ENCODE measurements around the gene C3orf20. TPM values are rescaled to one million over a fixed set of nuclear protein-coding genes. Genes with fewer than 3 reads are reported as not detected.
"Not testable (repeated sequence)": the region's sequence is repeated elsewhere in the genome, so short reads cannot be mapped to it uniquely, and the experiment has no call there.

C3orf20 gene
- total RNA-seq, 4 donors from 2014 or later, result 0.11 to 0.46 TPM; not detected in 2

DNA sequence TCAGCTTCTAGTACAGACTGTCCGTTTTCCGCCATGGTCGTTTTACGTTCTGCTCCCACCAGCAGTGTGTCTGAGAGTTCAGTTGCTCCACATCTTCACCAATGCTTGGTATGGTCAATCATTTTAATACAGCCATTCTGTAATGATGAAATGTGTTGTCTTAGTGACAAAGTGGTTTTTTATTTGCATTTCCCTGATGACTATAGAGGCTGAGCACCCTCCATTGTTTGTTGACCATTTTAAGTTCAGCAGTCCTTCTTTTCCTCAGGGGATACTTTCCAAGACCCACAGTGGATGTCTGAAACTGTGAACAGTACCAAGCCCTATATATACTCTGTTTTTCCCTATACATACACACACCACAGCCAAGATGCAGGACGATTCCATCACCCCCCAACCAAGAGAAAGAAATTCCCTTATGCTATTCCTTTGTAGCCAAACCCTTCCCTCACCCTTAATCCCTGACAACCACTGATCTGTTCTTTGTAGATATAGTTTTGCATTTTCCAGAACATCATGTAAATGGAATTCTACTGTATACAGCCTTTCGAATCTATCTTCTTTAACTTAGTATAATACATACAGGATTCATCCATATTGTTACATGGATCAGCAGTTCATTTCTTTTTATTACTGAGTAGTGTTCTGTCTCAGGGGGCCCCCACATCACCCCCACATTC, 55.9 kb downstream of the C3orf20 start:
- no peak for DNase-seq
- in situ Hi-C loops (cut with MboI; ENCODE audit: low sequenced_read_pairs in 4 of 4), result no loop called here
- H3K4me1 ChIP-seq, result peaks cover 0 to 7% of the 10 kb centered on the region in 2 donors
- no peaks in the 10 kb centered on the region for H3K9me3 ChIP-seq
- TF ChIP-seq POLR2A (IDR thresholded peaks at IDR 0.05) (no peak), CTCF (IDR thresholded peaks at IDR 0.05 in 4 of 5, conservative IDR thresholded peaks at IDR 0.05 in 1 of 5) (no peak)
- H3K27ac ChIP-seq, result no peak overlapping the region
- no peak for ATAC-seq
- intact Hi-C loops (cut with DNase I; ENCODE audit: low total_unique reads), result no loop called here
- H3K36me3 ChIP-seq, result no peaks in the 10 kb centered on the region
- H3K4me3 ChIP-seq, result no peak overlapping the region
- H3K27me3 ChIP-seq, result no peaks in the 10 kb centered on the region

DNA sequence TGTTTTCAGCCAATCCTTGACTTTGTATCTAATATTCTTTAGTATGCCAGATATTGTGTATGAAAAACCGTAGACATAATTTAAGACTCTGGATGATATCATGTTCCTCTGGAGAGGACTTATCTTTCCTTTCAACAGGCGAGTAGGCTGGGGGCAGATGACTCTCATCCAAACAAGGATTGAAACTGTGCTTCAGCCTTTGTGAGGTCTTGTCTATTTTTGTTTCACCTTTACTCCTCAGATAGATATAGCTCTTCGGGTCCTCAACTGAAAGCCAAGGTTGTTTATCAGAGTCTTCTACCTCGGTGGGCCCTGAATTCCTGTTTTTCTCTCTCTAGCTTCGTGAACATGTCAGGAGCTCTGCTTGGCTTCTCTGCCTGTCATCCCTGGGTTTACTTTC, 66.0 kb downstream of the C3orf20 start:
- in situ Hi-C loops (cut with MboI; ENCODE audit: low sequenced_read_pairs in 4 of 4) (no loop called here), intact Hi-C loops (cut with DNase I; ENCODE audit: low total_unique reads) (no loop called here)
- H3K27ac ChIP-seq, result no peak overlapping the region
- ATAC-seq, result no peak
- no peaks in the 10 kb centered on the region for H3K36me3 ChIP-seq
- no peaks in the 10 kb centered on the region for H3K27me3 ChIP-seq
- H3K4me1 ChIP-seq, result no peaks in the 10 kb centered on the region
- H3K4me3 ChIP-seq, result no peak overlapping the region
- no peak for DNase-seq
- H3K9me3 ChIP-seq, result no peaks in the 10 kb centered on the region
- TF ChIP-seq POLR2A (IDR thresholded peaks at IDR 0.05), result no peak
- TF ChIP-seq CTCF (IDR thresholded peaks at IDR 0.05 in 4 of 5, conservative IDR thresholded peaks at IDR 0.05 in 1 of 5), result no peak

DNA sequence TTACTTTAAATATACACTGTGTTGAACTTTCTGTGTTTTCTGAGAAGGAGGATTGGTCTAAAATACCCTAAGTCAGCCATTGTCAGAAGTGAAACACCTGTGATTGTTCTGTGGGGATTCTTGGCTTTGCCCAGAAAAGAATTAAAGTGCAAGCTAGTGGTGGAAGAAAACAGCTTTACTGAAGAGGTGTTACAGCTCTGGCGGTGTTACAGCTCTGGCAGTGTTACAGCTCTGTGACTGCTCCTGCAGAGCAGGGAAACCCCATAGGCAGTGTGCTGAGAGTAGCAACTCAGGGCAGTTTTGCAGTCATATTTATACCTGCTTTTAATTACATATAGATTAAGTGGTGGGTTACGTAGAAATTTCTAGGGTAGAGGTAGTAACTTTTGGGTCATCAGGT, 66.6 kb downstream of the C3orf20 start:
- TF ChIP-seq CTCF (IDR thresholded peaks at IDR 0.05 in 4 of 5, conservative IDR thresholded peaks at IDR 0.05 in 1 of 5), result no peak
- Histone ChIP-seq H3K9me3 (no peaks in the 10 kb centered on the region), H3K27ac (no peak overlapping the region), H3K4me1 (no peaks in the 10 kb centered on the region), H3K4me3 (no peak overlapping the region), H3K36me3 (no peaks in the 10 kb centered on the region), H3K27me3 (no peaks in the 10 kb centered on the region)
- intact Hi-C loops (cut with DNase I; ENCODE audit: low total_unique reads), result no loop called here
- ATAC-seq, result no peak
- no peak for DNase-seq
- in situ Hi-C loops (cut with MboI; ENCODE audit: low sequenced_read_pairs in 4 of 4), result no loop called here

DNA sequence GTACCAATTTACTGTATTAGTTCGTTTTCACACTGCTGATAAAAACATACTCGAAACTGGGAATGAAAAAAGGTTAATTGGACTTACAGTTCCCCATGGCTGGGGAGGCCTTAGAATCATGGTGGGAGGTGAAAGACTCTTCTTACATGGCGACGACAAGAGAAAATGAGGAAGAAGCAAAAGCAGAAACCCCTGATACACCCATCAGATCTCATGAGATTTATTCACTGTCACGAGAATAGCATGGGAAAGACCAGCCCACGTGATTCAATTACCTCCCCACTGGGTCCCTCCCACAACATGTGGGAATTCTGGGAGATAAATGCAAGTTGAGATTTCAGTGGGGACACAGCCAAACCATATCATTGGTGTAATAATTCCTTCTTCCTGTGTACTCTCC, 69.6 kb downstream of the C3orf20 start:
- intact Hi-C loops (cut with DNase I; ENCODE audit: low total_unique reads) (no loop called here), in situ Hi-C loops (cut with MboI; ENCODE audit: low sequenced_read_pairs in 4 of 4) (no loop called here)
- no peaks in the 10 kb centered on the region for H3K4me1 ChIP-seq
- H3K9me3 ChIP-seq, result no peaks in the 10 kb centered on the region
- no peak overlapping the region for H3K4me3 ChIP-seq
- ATAC-seq (no peak), DNase-seq (no peak)
- H3K27me3 ChIP-seq, result no peaks in the 10 kb centered on the region
- H3K36me3 ChIP-seq, result no peaks in the 10 kb centered on the region
- no peak overlapping the region for H3K27ac ChIP-seq
- TF ChIP-seq CTCF (IDR thresholded peaks at IDR 0.05 in 4 of 5, conservative IDR thresholded peaks at IDR 0.05 in 1 of 5), result no peak
- TF ChIP-seq POLR2A (IDR thresholded peaks at IDR 0.05), result no peak

DNA sequence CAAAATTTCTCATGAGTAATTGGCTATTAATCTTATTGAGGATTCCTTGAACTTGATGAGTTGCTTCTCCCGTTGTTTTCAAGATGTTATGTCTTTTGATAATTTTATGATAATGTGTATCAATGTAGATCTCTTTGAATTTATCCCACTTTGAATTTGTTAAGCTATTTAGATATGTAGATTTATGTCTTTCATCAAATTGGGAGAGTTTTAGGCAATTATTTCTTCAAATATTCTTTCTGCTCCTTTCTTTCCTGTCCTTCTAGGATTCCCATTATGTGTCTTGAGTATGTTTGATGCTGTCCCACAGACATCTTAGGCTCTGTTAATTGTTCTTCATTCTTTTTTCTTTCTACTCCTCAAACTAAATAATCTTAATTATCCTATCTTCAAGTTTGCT, 75.7 kb downstream of the C3orf20 start:
- Histone ChIP-seq H3K4me1 (no peaks in the 10 kb centered on the region), H3K36me3 (no peaks in the 10 kb centered on the region), H3K9me3 (peaks cover 0 to 10% (median 4%) of the 10 kb centered on the region in 3 donors), H3K27me3 (no peaks in the 10 kb centered on the region), H3K27ac (no peak overlapping the region), H3K4me3 (no peak overlapping the region)
- in situ Hi-C loops (cut with MboI; ENCODE audit: low sequenced_read_pairs in 4 of 4), result no loop called here
- TF ChIP-seq CTCF (IDR thresholded peaks at IDR 0.05 in 4 of 5, conservative IDR thresholded peaks at IDR 0.05 in 1 of 5) (no peak), POLR2A (IDR thresholded peaks at IDR 0.05) (no peak)
- ATAC-seq (no peak), DNase-seq (no peak)
- intact Hi-C loops (cut with DNase I; ENCODE audit: low total_unique reads), result no loop called here

DNA sequence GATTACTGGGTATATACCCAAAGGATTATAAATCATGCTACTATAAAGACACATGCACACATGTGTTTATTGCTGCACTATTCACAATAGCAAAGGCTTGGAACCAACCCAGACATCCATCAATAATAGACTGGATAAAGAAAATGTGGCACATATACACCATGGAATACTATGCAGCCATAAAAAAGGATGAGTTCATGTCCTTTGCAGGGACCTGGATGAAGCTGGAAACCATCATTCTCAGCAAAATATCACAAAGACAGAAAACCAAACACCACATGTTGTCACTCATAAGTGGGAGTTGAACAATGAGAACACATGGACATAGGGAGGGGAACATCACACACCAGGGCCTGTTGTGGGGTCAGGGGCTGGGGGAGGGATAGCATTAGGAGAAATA, 78.0 kb downstream of the C3orf20 start:
- H3K36me3 ChIP-seq; H3K4me3 ChIP-seq; intact Hi-C loops (cut with DNase I; ENCODE audit: low total_unique reads); H3K4me1 ChIP-seq; H3K9me3 ChIP-seq; H3K27me3 ChIP-seq; H3K27ac ChIP-seq; DNase-seq; in situ Hi-C loops (cut with MboI; ENCODE audit: low sequenced_read_pairs in 4 of 4); ATAC-seq: not testable (repeated sequence)

All from gastrocnemius medialis (tissue), 4 donors.